HG03108 (cell line): ENCODE results near the gene STN1.
A peak's percentile ranks its signal among the peaks of the same experiment; 100 is the strongest.

ENCODE experiments used
- ATAC-seq: cut with Tn5 transposase; IDR thresholded peaks from one replicate; pipeline ENCODE4 v1.9.1; 2021; ENCODE audit warnings: moderate library complexity; ENCODE audit not compliant: unreplicated experiment

The STN1 gene

GRCh38 chr10:103930449-103930848 is 12.5 kb upstream of the STN1 start:
- no peak for ATAC-seq

- no peak for ATAC-seq
These were observed 11.5 kb upstream of the STN1 start for GRCh38 chr10:103929381-103929921.

- ATAC-seq: no peak
These were observed 10.8 kb upstream of the STN1 start for GRCh38 chr10:103928784-103929183.

DNA sequence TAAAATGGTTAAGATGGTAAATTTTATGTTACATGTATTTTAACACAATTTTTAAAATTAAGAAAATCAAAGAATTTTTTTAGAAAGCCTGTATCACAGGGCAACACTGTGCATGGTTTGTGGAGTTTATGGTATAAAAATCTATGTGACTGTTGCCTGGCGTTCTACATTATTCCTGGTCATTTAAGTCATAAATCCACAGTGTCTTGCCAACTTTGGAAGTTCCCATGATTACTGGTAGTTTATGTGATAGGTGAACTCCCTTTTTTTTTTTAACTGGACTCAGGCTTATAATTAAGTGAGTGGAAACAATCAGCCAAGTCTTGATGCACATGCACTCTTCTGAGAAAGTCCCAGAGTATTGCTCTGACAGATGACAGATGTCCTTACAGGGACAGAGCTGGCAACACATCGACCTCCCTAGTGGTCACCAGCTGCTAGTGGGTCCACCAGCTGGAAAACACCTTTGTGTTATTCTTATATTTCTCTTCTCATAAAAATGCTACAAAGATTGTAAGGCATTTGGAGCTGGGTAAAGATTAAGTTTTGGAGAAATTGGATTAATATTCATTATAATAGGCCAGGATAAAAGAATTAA is 8.8 kb upstream of the STN1 start:
- ATAC-seq: no peak

GRCh38 chr10:103925591-103925990 is 7.6 kb upstream of the STN1 start:
- no peak for ATAC-seq

DNA sequence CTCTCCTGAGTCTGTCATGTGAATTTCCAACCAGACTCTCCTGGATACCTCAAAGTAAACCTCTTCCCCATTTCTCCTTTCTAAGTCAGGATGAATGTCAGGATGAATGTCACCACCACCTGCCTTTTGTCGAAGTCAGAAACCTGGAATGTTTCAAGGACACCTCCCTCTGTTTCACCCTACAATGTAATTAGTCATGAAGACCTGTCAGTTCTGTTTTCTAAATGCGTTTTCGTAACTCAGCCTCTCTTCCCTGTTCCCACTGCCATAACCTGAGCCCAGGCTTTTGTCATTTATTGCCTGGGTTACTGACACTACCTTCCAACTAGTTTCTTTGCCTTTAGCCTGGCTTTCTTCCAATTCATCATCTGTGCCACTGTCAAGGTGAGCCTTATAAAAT is 5.5 kb upstream of the STN1 start:
- no peak for ATAC-seq

DNA sequence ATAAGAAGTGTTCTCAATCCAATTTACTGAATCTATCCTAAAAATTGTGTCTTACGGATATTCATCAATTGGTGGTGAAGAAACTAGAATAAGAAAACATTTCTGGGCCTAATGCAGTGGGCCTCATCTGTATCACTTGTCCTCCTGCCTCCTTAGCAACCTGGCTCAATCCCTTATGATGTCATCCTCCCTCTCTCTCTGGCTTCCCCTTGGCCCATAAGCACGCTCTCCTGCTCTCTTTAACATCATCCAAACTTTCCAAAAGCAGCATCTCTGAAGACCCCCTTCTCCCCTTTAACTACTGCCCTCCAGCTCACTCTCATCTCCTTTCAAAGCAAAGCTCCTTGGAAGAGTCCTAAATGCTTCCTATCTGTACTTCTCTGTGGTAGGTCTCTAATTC is 4.7 kb upstream of the STN1 start:
- ATAC-seq: no peak

GRCh38 chr10:103921750-103922195 is 3.8 kb upstream of the STN1 start:
- no peak for ATAC-seq

GRCh38 chr10:103921248-103921647 is 3.3 kb upstream of the STN1 start:
- no peak for ATAC-seq

DNA sequence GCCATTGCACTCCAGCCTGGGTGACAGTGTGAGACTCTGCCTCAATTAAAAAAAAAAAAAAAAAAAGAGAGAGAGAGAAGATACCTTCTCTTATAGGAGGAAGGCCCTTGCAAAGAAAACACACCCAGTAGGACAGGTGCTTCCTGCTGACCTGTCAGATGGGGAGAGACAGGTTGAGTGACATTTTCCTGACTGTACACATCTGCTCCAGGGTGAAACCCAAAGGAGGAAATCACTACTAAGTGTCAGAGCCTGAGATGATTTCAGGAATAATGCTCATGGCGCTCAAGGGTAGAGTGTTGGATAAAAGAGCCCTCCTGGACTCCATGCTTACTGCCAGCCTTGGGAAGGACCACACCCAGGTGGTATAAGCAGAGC is 1.7 kb upstream of the STN1 start:
- no peak for ATAC-seq

DNA sequence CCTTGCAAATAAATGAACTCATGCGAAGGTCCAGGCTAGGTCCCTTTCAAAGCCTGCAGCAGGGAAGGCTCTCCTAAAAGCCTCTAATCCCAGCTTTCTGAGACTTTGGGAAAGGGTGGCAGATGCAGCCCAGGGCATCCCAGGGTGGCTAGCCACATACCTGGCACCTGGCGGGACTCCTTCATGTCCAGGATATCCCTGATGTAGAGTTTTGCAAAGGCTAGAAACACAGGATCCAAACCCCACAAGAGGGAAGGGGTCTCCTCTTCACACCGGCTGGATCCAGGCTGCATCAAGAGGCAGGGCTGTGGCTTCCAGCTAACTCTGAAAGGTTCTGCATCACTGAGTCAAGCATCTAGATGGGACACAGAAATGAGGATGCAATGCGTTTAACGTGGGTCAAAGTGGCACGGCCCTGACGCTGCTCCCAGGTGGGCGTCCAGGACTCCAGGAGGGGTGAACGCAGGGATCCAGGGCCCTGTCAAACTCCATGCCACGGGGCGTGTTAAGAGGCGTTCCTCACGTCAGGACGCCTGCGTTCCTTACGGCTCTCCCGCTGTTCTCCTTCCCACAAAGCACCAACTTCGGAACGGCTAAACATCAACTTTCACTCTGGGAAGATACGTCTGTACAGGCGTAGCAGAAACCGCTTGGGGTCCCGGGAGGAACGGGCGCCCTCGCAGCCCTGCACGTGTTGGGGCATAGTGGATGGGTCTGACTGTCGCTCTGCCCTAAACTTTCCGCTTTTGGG is 507 bp downstream of the STN1 start:
- ATAC-seq: no peak

- ATAC-seq: no peak
These were observed 1.1 kb downstream of the STN1 start for GRCh38 chr10:103916876-103917275.

GRCh38 chr10:103916254-103916653 is 1.7 kb downstream of the STN1 start:
- ATAC-seq: no peak

GRCh38 chr10:103915796-103916195 is 2.2 kb downstream of the STN1 start:
- peak; percentile 24 for ATAC-seq

DNA sequence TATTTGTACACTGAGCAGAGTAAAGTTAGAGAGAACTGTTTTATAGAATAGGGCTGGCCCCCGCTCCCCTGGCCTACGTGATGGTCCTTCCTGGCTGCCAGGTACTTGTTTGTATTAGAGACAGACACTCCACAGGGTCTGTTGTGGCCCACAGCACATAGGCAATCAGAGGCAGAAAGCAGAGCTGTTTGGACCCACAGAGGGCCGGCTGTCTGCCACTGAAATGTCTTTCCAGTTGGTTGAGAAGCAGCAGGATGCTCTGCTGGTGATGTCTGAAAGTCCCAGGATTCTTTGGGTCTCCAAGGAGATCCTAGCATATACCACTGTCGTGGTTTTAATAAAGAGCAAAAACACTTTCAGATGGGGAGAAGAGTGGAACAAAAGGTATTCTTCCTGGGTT is 5.2 kb downstream of the STN1 start:
- no peak for ATAC-seq

DNA sequence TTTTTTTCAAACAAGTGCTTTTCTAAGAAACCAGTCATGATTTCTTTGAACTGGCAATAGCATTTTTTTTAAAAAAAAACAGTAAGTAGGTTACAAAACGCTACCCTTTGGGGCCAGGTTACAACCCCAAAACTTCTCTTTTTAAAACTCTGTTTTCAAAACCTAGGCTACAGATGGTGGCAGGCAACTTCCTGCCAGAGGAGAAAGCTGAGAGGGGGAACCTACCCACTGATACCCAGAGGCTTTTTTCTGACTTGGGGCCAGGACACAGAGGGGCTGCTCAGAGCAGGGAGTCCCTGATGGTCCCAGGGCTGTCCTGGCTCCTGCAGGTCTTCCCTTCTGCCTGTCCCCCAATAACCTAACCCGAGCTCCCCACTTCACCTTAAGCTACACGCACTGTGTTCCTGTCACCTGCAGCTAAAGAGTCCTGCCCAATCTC is 6.9 kb downstream of the STN1 start:
- ATAC-seq: no peak

GRCh38 chr10:103910442-103911012 is 7.5 kb downstream of the STN1 start:
- no peak for ATAC-seq

DNA sequence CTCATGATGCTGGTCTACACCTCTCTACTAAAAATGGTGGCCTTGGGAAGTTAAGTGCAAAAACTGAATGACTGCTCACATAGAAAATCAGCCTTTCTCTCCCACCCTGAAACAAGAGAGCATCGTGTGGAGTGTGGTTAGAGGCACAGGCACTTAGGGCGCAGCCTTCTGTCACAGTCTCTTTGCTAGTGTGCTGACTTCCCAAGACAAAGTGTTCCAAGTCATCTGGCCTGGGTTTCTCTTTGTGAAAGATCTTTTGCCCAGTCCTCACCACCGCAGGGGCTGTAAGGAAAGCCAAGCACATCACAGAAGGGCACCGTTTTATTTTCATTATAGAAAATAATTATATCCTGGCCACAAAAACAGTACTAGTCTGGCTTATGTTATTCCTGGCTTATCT is 12.5 kb downstream of the STN1 start:
- no peak for ATAC-seq

DNA sequence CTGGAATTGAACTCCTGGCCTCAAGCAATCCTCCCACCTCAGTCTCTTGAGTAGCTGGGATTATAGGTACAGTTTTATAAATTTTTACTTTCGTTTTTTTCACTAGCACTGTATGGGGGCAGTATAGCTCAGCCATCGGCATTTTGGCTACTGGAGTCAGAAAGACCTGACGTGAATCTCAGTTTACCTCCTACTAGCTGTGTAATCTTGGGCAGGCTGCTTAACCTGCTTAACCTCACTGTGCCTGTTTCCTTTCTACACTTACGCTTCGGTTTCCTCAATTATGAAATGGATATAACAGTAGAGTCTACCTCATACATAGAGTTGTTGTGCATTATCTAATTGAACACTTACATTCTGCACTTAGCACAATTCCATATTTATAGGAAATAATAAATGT is 16.7 kb downstream of the STN1 start:
- ATAC-seq: no peak

- no peak for ATAC-seq
These were observed 18.7 kb downstream of the STN1 start for GRCh38 chr10:103899312-103899711.

DNA sequence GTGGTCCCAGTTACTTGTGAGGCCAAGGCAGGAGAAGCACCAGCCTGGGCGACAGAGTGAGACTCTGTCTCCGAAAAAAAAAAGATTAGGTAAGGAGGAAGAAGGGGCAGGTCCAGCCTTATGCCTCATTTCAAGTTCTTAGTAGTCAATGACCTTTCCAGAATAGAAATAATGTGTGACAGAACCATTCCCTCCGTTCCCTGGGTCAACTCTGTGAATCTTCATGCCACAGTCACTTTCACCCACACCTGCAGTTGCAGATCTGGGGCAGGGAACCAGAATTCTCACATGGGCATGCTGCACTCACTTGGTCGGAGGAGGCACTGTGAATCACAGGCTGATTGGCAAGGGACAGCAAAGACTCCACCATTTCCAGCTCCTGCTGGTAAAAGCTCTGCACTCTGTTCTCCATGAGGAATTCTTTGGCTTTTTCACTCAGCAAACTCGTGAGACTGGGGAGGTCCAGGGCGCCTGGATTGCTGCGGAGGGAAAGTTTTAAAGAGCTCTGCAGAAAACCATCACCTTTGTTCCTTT is 20.7 kb downstream of the STN1 start:
- no peak for ATAC-seq

GRCh38 chr10:103896225-103896624 is 21.8 kb downstream of the STN1 start:
- ATAC-seq: no peak
